Mammary epithelial cell (primary cell): ENCODE measurements around the gene LPCAT3.

Source experiments
- EZH2 ChIP-seq: IDR thresholded peaks from 2 replicates; pipeline ENCODE4 v1.6.1; 2012; ENCODE audit warnings: low read length, inconsistent platforms, borderline replicate concordance
- TF ChIP-seq, protein P1 (sequence below), 2 donors: IDR thresholded peaks in 1 of 2; conservative IDR thresholded peaks in 1 of 2; 2 replicates each; pipeline ENCODE4 v1.5.1; 2011 to 2012; ENCODE audit warnings: inconsistent platforms in 2 of 2, low read length in 2 of 2, mild to moderate bottlenecking in 2 of 2, control low read depth in 1 of 2, low read depth in 1 of 2; ENCODE audit not compliant: insufficient read depth in 1 of 2; ENCODE audit errors: extremely low read depth in 1 of 2

DNA sequence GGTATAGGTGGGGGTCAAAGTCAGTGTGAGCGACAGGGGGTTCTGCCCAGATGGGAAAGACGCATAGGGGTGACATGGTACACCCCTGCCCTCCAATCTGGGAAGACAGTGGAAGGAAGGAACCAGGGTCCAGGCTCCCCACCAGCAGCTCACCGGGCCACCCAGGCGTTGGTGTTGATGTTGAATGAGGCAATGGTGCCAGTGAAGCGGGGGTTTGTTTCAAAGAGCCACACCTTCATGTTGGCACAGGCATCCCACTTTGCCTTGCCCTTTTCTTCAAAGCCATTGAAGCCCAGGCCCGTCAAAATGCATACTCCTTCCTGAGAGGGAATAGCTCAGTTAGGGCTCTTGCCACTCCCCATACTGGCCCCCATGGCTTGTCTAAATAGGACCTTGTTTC lies 40.1 kb downstream of the LPCAT3 start:
- TF ChIP-seq, protein P1, sequence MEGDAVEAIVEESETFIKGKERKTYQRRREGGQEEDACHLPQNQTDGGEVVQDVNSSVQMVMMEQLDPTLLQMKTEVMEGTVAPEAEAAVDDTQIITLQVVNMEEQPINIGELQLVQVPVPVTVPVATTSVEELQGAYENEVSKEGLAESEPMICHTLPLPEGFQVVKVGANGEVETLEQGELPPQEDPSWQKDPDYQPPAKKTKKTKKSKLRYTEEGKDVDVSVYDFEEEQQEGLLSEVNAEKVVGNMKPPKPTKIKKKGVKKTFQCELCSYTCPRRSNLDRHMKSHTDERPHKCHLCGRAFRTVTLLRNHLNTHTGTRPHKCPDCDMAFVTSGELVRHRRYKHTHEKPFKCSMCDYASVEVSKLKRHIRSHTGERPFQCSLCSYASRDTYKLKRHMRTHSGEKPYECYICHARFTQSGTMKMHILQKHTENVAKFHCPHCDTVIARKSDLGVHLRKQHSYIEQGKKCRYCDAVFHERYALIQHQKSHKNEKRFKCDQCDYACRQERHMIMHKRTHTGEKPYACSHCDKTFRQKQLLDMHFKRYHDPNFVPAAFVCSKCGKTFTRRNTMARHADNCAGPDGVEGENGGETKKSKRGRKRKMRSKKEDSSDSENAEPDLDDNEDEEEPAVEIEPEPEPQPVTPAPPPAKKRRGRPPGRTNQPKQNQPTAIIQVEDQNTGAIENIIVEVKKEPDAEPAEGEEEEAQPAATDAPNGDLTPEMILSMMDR (conservative IDR thresholded peaks at IDR 0.05 in 1 of 2, IDR thresholded peaks at IDR 0.05 in 1 of 2; ENCODE audit: extremely low read depth in 1 of 2, insufficient read depth in 1 of 2, low read depth in 1 of 2, low read length in 2 of 2) = no peak
- no peak for TF ChIP-seq EZH2
